Aorta (tissue), 5 donors: ENCODE results near the gene CDK14. TPM values are rescaled to one million over a fixed set of nuclear protein-coding genes. Genes with fewer than 3 reads are reported as not detected.

Source experiments
- ATAC-seq: fragments of 200-7000 bp; cut with Tn5 transposase; one replicate; pipeline ENCODE4 v1.9.1; 2022; ENCODE audit warnings: moderate library complexity; ENCODE audit not compliant: low FRiP score
- DNase-seq, 2 donors: peaks; one replicate each; pipeline ENCODE4 v3.0.0-alpha.2; 2020
- H3K27ac ChIP-seq, 2 donors: one replicate each; pipeline ENCODE4 v1.5.1; 2013; ENCODE audit warnings: low read length in 2 of 2, mild to moderate bottlenecking in 2 of 2, moderate library complexity in 2 of 2, control low read depth in 1 of 2, inconsistent platforms in 1 of 2, low read depth in 1 of 2
- H3K27me3 ChIP-seq, 2 donors: one replicate each; pipeline ENCODE4 v1.6.1; 2013; ENCODE audit warnings: control low read depth in 1 of 2, low read length in 1 of 2, mild to moderate bottlenecking in 1 of 2, moderate library complexity in 1 of 2; ENCODE audit not compliant: insufficient read depth in 2 of 2, control insufficient read depth in 1 of 2
- H3K36me3 ChIP-seq, 2 donors: one replicate each; pipeline ENCODE4 v1.6.1; 2013; ENCODE audit warnings: control low read depth in 1 of 2, low read length in 1 of 2, mild to moderate bottlenecking in 1 of 2; ENCODE audit not compliant: insufficient read depth in 2 of 2, control insufficient read depth in 1 of 2
- H3K4me1 ChIP-seq, 2 donors: one replicate each; pipeline ENCODE4 v1.6.1; 2013; ENCODE audit warnings: low read length in 2 of 2, control low read depth in 1 of 2, mild to moderate bottlenecking in 1 of 2, moderate library complexity in 1 of 2; ENCODE audit not compliant: insufficient read depth in 2 of 2, control insufficient read depth in 1 of 2
- H3K4me3 ChIP-seq, 2 donors: one replicate each; pipeline ENCODE4 v1.5.1; 2013; ENCODE audit warnings: low read length in 2 of 2, control low read depth in 1 of 2, mild to moderate bottlenecking in 1 of 2
- H3K9me3 ChIP-seq: one replicate; pipeline ENCODE4 v1.6.1; 2013; ENCODE audit warnings: mild to moderate bottlenecking, low read length; ENCODE audit not compliant: control insufficient read depth
- WGBS, 2 donors: extraction: QIAGEN DNeasy Blood & Tissue Kit; methylation state at CpG; one replicate each; pipeline ENCODE4 v1.1.7; 2013; 5-methylcytosine and 5-hydroxymethylcytosine counted together
- intact Hi-C, 2 donors: fragments of 100-400 bp; cut with DNase I; formaldehyde crosslinking; loops; one replicate each; pipeline versions ENCODE4 v1.14.2 to v1.15.0; 2022
- polyA plus RNA-seq, 2 donors: library from polyadenylated mRNA; stranded (reverse); fragments of 200-250 nt; gene quantifications; one replicate each; pipeline ENCODE4 v1.2.3, GENCODE V29; 2013
- total RNA-seq, 2 donors: library from RNA; stranded (reverse); fragmentation: NEBNext Ultra II Directional; extraction: Animal tissue kit (Norgen Biotek cat#: 25700); gene quantifications; one replicate each; pipeline ENCODE4 v1.2.1, GENCODE V29; 2021
- donor health status: healthy with polysubstance abuse.
- donor health status: Bipolar disorder and iron deficiency.
- donor health status: DM: no; HTN: no; CAD: no.
- donor health status: DM: no; HTN: no; CAD: no.
- donor health status: DM: yes; HTN: yes; CAD: no.

CDK14 gene
- total and polyA plus RNA-seq, 4 donors: 4.6 to 72.4 (median 29.5) TPM

- Histone ChIP-seq H3K4me3 (no peak overlapping the region), H3K27me3 (no peaks in the 10 kb centered on the region), H3K9me3 (no peaks in the 10 kb centered on the region), H3K36me3 (no peaks in the 10 kb centered on the region), H3K4me1 (peaks cover 1 to 2% of the 10 kb centered on the region in 2 donors), H3K27ac (no peak overlapping the region)
- 98% methylated on average over 2 of the region's 2 CpGs for WGBS, 2 donors
- intact Hi-C loops: no loop called here
- DNase-seq (no peak), ATAC-seq (no peak)
Measured at GRCh38 chr7:91025906-91026390, 429.8 kb downstream of the CDK14 start.

DNA sequence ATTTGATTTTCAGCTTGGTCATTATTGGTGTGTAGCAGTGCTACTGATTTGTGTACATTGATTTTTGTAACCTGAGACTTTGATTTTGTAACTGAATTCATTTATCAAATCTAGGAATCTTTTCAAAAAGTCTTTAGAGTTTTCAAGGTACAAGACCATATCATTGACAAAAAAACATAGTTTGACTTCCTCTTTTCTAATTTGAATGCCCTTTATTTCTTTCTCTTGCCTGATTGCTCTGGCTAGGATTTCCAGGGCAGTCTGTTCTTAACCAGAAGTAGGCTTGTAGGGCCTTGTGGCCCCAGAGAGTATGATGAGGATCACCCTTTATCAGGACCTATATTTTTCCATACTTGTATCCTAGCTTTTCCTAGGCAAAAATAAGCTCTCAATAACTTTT is 433.6 kb downstream of the CDK14 start:
- H3K9me3 ChIP-seq: no peaks in the 10 kb centered on the region
- no peak overlapping the region for H3K4me3 ChIP-seq
- intact Hi-C loops: loop anchor here (5.0 to 10.0 kb wide), 5 partner anchors 175 to 572 kb away; no protein-coding TSS in a partner anchor
- H3K27ac ChIP-seq: no peak overlapping the region
- no peaks in the 10 kb centered on the region for H3K4me1 ChIP-seq
- H3K36me3 ChIP-seq: no peaks in the 10 kb centered on the region
- DNase-seq (no peak), ATAC-seq (no peak)
- no peaks in the 10 kb centered on the region for H3K27me3 ChIP-seq

DNA sequence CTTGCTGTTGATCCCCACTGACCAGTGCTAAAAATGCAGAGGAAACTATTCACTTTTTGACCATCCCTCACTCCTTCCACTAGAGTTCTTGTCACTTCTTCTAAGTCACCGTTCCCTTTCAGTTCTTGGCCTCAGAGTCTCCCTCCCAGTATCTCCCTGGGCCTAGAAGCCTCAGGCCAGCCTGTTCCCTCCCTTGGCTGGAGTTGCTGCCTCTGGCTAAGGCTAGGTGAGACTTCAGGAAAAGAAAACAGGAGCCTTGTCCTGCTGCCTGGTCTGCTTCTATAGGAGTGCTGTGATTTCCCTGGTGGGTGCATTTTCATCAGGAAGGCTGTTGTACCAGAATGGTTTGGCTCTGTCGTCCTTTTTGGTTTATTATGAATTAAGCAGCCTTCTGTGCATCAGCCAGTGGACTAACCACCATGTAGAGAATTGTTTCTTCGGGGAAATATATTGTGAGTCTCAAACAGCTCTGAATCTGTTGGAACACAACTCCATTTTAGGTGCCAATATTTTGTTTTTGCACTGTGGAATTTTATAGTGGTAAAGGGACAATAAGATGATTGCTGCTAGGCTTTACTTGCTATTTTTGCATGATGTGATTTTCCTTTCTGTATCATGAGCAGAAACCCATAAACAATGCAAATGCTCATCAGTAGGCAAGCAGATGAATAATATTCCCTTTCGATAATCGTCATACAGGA is 434.7 kb downstream of the CDK14 start:
- no peak overlapping the region for H3K4me3 ChIP-seq
- H3K36me3 ChIP-seq: no peaks in the 10 kb centered on the region
- no peak overlapping the region for H3K27ac ChIP-seq
- H3K9me3 ChIP-seq: no peaks in the 10 kb centered on the region
- ATAC-seq: no peak
- 40 to 53% methylated on average over 5 of the region's 5 CpGs for WGBS, 2 donors
- intact Hi-C loops: loop anchor here (5.0 to 10.0 kb wide), 5 partner anchors 176 to 574 kb away; no protein-coding TSS in a partner anchor
- H3K27me3 ChIP-seq: no peaks in the 10 kb centered on the region
- DNase-seq: no peak
- H3K4me1 ChIP-seq: no peaks in the 10 kb centered on the region

DNA sequence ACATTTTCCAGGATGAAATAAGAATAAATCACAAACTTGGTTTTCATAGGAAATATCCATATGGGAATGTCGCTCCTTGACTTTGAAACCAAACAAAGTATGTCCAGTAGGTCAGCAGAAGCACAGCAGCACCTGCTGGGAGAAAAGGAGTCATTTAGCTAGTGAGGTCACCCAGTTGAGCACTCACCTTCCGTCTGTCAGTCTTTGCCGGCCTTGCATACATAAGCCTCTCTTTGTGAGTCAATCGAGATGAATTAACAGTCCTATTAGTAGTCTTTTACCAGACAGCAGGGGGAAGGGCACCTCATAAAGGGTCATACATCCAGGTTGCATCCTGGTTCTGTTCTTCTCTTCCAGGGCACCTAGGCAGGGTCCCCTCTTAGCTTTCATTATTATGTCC is 435.6 kb downstream of the CDK14 start:
- no peak for ATAC-seq

GRCh38 chr7:91033574-91033973 is 437.5 kb downstream of the CDK14 start:
- Histone ChIP-seq H3K27ac (no peak overlapping the region), H3K36me3 (no peaks in the 10 kb centered on the region), H3K9me3 (no peaks in the 10 kb centered on the region), H3K27me3 (no peaks in the 10 kb centered on the region), H3K4me3 (no peak overlapping the region), H3K4me1 (no peaks in the 10 kb centered on the region)
- DNase-seq (no peak), ATAC-seq (no peak)
- 52 to 75% methylated on average over 2 of the region's 2 CpGs for WGBS, 2 donors
- intact Hi-C loops: loop anchor here (5.0 to 10.0 kb wide), 5 partner anchors 179 to 576 kb away; no protein-coding TSS in a partner anchor

More for the DNA sequence above, 435.6 kb downstream of the CDK14 start:
- Histone ChIP-seq H3K4me1 (no peaks in the 10 kb centered on the region), H3K9me3 (no peaks in the 10 kb centered on the region), H3K4me3 (no peak overlapping the region), H3K36me3 (no peaks in the 10 kb centered on the region), H3K27ac (no peak overlapping the region), H3K27me3 (no peaks in the 10 kb centered on the region)
- intact Hi-C loops: loop anchor here (5.0 to 10.0 kb wide), 5 partner anchors 177 to 574 kb away; no protein-coding TSS in a partner anchor
- WGBS, 2 donors: 83 to 88% methylated on average over 4 of the region's 4 CpGs
- DNase-seq: no peak

- DNase-seq (peak in 1 of 2 donors; percentile 42), ATAC-seq (peak; percentile 85)
- Histone ChIP-seq H3K36me3 (no peaks in the 10 kb centered on the region), H3K9me3 (no peaks in the 10 kb centered on the region), H3K4me1 (no peaks in the 10 kb centered on the region), H3K27ac (no peak overlapping the region), H3K4me3 (no peak overlapping the region), H3K27me3 (no peaks in the 10 kb centered on the region)
- intact Hi-C loops: loop anchor here (2.0 to 10.0 kb wide), 6 partner anchors 180 to 580 kb away; no protein-coding TSS in a partner anchor
- 34 to 39% methylated on average over 1 of the region's 1 CpG for WGBS, 2 donors
Measured at GRCh38 chr7:91034459-91035368, 438.6 kb downstream of the CDK14 start.

DNA sequence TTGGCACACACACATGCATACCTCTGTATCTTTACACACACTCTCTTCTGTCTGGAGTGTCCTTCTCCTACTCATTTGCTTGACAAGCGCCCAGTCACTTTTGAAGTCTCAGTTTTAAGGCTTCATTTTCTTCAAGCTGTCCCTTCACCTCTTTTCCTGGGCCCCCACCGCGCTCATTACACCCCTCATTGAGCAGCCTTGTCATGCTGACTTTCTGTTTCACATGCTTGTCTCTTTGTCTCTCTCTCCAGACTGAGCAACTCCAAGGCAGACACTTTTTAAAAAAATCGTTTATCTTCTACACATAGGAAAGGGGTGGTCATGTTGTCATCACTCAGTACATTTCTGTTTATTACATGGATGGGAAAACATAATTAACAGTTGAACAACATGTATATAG is 442.9 kb downstream of the CDK14 start:
- ATAC-seq: no peak
- H3K36me3 ChIP-seq: no peaks in the 10 kb centered on the region
- WGBS, 2 donors: 94 to 95% methylated on average over 4 of the region's 4 CpGs
- intact Hi-C loops: loop anchor here (10.0 kb wide), 4 partner anchors 184 to 484 kb away; no protein-coding TSS in a partner anchor
- no peak overlapping the region for H3K27ac ChIP-seq
- no peaks in the 10 kb centered on the region for H3K9me3 ChIP-seq
- H3K27me3 ChIP-seq: no peaks in the 10 kb centered on the region
- H3K4me1 ChIP-seq: no peaks in the 10 kb centered on the region
- no peak overlapping the region for H3K4me3 ChIP-seq
- no peak for DNase-seq

DNA sequence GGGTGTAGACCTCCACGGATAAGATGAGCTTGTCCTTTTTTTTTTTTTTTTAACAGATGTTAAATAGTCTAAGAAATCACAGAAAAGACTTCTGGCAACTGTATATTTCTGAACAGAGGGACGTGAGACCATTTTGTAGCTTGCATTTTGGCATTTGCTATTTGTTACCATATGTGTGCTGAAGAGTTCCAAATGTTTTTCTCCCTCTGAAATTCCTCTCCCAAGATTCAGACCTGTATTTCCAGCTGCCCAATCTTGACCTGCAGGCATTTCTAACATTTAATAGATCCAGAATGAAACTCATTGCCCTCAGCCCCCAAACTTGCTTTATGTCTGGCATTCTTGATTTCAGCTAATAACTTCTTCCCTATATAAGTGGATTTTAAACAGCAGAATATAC is 445.0 kb downstream of the CDK14 start:
- 41 to 53% methylated on average over 2 of the region's 2 CpGs for WGBS, 2 donors

More for the DNA sequence above, 445.0 kb downstream of the CDK14 start:
- Histone ChIP-seq H3K36me3 (no peaks in the 10 kb centered on the region), H3K27me3 (no peaks in the 10 kb centered on the region), H3K4me1 (peaks cover 3% of the 10 kb centered on the region in 2 donors), H3K9me3 (no peaks in the 10 kb centered on the region), H3K4me3 (no peak overlapping the region), H3K27ac (no peak overlapping the region)
- ATAC-seq (no peak), DNase-seq (no peak)
- intact Hi-C loops: loop anchor here in 1 of 2 donors (10.0 kb wide), 1 partner anchor 744 kb away; no protein-coding TSS in a partner anchor
